ENCODE data around the gene INSRR. TPM values are rescaled to one million over a fixed set of nuclear protein-coding genes. Genes with fewer than 3 reads are reported as not detected.

INSRR gene
- total and polyA plus RNA-seq, 2 of the 8 experiments (the other 6 are each of a cell fraction or from before 2014, with no cell fraction given): 0.02 TPM; not detected in 1

DNA sequence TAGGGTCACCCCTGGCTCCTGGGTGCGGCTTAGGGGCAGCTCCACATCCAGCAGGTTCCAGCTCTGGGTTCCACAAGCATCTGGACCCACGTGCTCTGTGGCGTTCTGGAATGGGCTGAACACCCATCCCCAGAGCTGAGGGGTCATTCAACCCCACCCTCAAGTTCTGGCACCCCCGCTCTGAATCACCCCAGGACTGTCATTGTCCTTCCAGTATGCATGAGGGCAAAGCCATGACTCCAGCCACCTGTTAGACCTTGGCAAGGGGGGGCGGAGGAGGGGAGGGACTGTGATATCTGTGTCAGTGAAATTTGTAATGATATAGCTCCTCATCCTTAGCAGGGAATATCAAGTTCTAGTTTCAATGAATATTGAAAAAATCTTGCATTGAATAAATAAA lies 12.3 kb downstream of the INSRR start:
- 73% methylated on average over 5 of the region's 5 CpGs; no CpG with 5 or more reads in 1 of the 2 experiments for WGBS, 2 experiments (ENCODE audit: extremely low coverage in 1 of 2, insufficient coverage in 1 of 2, insufficient read length in 1 of 2, insufficient replicate concordance in 2 of 2, low coverage in 1 of 2, low lambda C conversion rate in 2 of 2, missing lambda C conversion rate in 1 of 2)
- no peaks in the 10 kb centered on the region for H3K9me3 ChIP-seq (ENCODE audit: insufficient read depth in 2 of 2, low read depth in 1 of 2, low read length in 1 of 2)
- FAIRE-seq: no peak
- no peak overlapping the region for H4K91ac ChIP-seq (replicated peaks; ENCODE audit: insufficient read length, low read length)
- H3K27ac ChIP-seq (ENCODE audit: low read depth, low read length): no peak overlapping the region
- no peak overlapping the region for H3K4me3 ChIP-seq (ENCODE audit: extremely low read depth in 1 of 4, insufficient read depth in 2 of 4, low read depth in 3 of 4, low read length in 4 of 4)
- 0 out of 2 replicates have a peak overlapping the region, but pooled peaks have one; percentile 72 for H2BK15ac ChIP-seq (ENCODE audit: low read length)
- H3K23me2 ChIP-seq (ENCODE audit: low read depth, low read length): peaks cover 12% of the 10 kb centered on the region
- no peak overlapping the region for H3K14ac ChIP-seq (ENCODE audit: insufficient read length)
- no peak overlapping the region for H3K56ac ChIP-seq (replicated peaks; ENCODE audit: insufficient read length, low read depth, low read length)
- H3K79me2 ChIP-seq (ENCODE audit: control insufficient read depth in 1 of 2, insufficient read depth in 2 of 2, low read length in 2 of 2): no peaks in the 10 kb centered on the region
- no peak overlapping the region for H2AK5ac ChIP-seq (ENCODE audit: low read depth, low read length)
- H4K8ac ChIP-seq (ENCODE audit: extremely low read depth, insufficient read depth, low read length): no peak overlapping the region; the same call in 1 of the 2 replicates
- H3K18ac ChIP-seq (ENCODE audit: extremely low read depth, low read length): no peak overlapping the region
- CTCF ChIA-PET (ENCODE audit: partially characterized antibody): interaction anchor here (0.7 to 25.2 kb wide), 9 partner anchors 14 to 157 kb away, joined by 3 to 719 read pairs (median 4); partner anchors contain the start of genes INSRR, NTRK1 and PEAR1
- no peak overlapping the region for H3K4ac ChIP-seq (replicated peaks; ENCODE audit: insufficient read length, low read depth, low read length)
- no peak overlapping the region for H4K5ac ChIP-seq (ENCODE audit: insufficient read length, low read depth, low read length)
- H2BK12ac ChIP-seq (ENCODE audit: low read depth, low read length): 0 out of 2 replicates have a peak overlapping the region, but pooled peaks have one; percentile 9
- H3K4me1 ChIP-seq (replicated peaks in 1 of 4; ENCODE audit: control insufficient read depth in 3 of 4, insufficient read depth in 4 of 4, low read length in 3 of 4): peaks cover 0 to 25% (median 11%) of the 10 kb centered on the region in 4 experiments; a peak in 5 of 7 replicates
- no peak overlapping the region for H2AFZ ChIP-seq (ENCODE audit: low read length)
- no peaks in the 10 kb centered on the region for H3K79me1 ChIP-seq (ENCODE audit: low read depth, low read length)
- H3K4me2 ChIP-seq (ENCODE audit: insufficient read depth in 1 of 2, low read depth in 2 of 2, low read length in 2 of 2): no peak overlapping the region; a peak in 1 of 4 replicates
- H2BK120ac ChIP-seq (replicated peaks; ENCODE audit: low read depth, low read length): no peak overlapping the region
- no peak overlapping the region for H3K9ac ChIP-seq (replicated peaks in 1 of 4; ENCODE audit: extremely low read depth in 1 of 4, low read depth in 3 of 4, low read length in 3 of 4)
- H4K20me1 ChIP-seq (replicated peaks in 1 of 2; ENCODE audit: control insufficient read depth in 1 of 2, insufficient read depth in 2 of 2, low read length in 2 of 2): peaks cover 7 to 19% of the 10 kb centered on the region in 2 experiments
- no peak overlapping the region for H2BK5ac ChIP-seq (ENCODE audit: low read depth, low read length)
- peaks cover 68 to 97% (median 86%) of the 10 kb centered on the region in 4 experiments for H3K27me3 ChIP-seq (replicated peaks in 1 of 4; ENCODE audit: control insufficient read depth in 3 of 4, extremely low read depth in 1 of 4, insufficient read depth in 3 of 4, low read length in 3 of 4)
- no peak overlapping the region for H3K23ac ChIP-seq (ENCODE audit: insufficient read length)
- POLR2A ChIA-PET (ENCODE audit: partially characterized antibody): interaction anchor here (0.6 kb wide), 1 partner anchor 1022 kb away, joined by 4 read pairs; no protein-coding TSS in a partner anchor
- no peak overlapping the region for H2BK20ac ChIP-seq (ENCODE audit: low read length)
- DNase-seq (ENCODE audit: low read depth in 1 of 2, low spot score in 2 of 2): no peak
- H3K36me3 ChIP-seq (ENCODE audit: control insufficient read depth in 2 of 4, insufficient read depth in 4 of 4, low read length in 3 of 4): no peaks in the 10 kb centered on the region
- no peak for TF ChIP-seq CBX5 (IDR thresholded peaks at IDR 0.05; ENCODE audit: low read depth, low read length)
- TF ChIP-seq EGR1 (IDR thresholded peaks at IDR 0.05; ENCODE audit: borderline replicate concordance, low read depth, low read length): no peak
- TF ChIP-seq RFX5 (IDR thresholded peaks at IDR 0.05; ENCODE audit: borderline replicate concordance, low read depth, low read length): no peak
- TF ChIP-seq TCF12 (IDR thresholded peaks at IDR 0.05; ENCODE audit: low read depth, low read length): no peak
- TF ChIP-seq, protein P1, sequence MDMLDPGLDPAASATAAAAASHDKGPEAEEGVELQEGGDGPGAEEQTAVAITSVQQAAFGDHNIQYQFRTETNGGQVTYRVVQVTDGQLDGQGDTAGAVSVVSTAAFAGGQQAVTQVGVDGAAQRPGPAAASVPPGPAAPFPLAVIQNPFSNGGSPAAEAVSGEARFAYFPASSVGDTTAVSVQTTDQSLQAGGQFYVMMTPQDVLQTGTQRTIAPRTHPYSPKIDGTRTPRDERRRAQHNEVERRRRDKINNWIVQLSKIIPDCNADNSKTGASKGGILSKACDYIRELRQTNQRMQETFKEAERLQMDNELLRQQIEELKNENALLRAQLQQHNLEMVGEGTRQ (IDR thresholded peaks at IDR 0.05; ENCODE audit: low read length): no peak
- no peak for TF ChIP-seq ZNF274 (IDR thresholded peaks at IDR 0.05; ENCODE audit: borderline replicate concordance, extremely low read depth, low read length)
- no peak for TF ChIP-seq SAP30 (IDR thresholded peaks at IDR 0.05; ENCODE audit: insufficient read depth, insufficient replicate concordance, low read length)
- no peak for TF ChIP-seq MAFK (IDR thresholded peaks at IDR 0.05; ENCODE audit: low read depth, low read length)
- TF ChIP-seq POLR2A (IDR thresholded peaks at IDR 0.05; ENCODE audit: control extremely low read depth in 1 of 2, low read depth in 2 of 2, low read length in 2 of 2): no peak
- no peak for TF ChIP-seq EP300 (IDR thresholded peaks at IDR 0.05; ENCODE audit: borderline replicate concordance in 1 of 2, low read depth in 2 of 2, low read length in 2 of 2)
- TF ChIP-seq PHF8 (conservative IDR thresholded peaks at IDR 0.05; ENCODE audit: low read depth, low read length): no peak
- no peak for TF ChIP-seq SIX5 (IDR thresholded peaks at IDR 0.05; ENCODE audit: low read depth, low read length)
- TF ChIP-seq RBBP5 (IDR thresholded peaks at IDR 0.05; ENCODE audit: borderline replicate concordance, low read depth, low read length): no peak
